Peyer's patch (tissue), 4 donors: Measurements from ENCODE around the gene NCK2.

ENCODE experiments used
- CTCF ChIP-seq, 6 experiments: fragments of 450-650 bp in 4 of 6; fragments of 200-600 bp in 2 of 6; sonication (generic) in 1 of 6; IDR thresholded peaks; one replicate each; pipeline ENCODE4 v1.5.1; 2017 to 2019; ENCODE audit warnings: antibody characterized with exemption in 6 of 6, mild to moderate bottlenecking in 3 of 6, moderate library complexity in 1 of 6
- POLR2A ChIP-seq, 2 donors: fragments of 450-650 bp; IDR thresholded peaks; one replicate each; pipeline ENCODE4 v1.5.1; 2017; ENCODE audit warnings: antibody characterized with exemption in 2 of 2, mild to moderate bottlenecking in 2 of 2, moderate library complexity in 2 of 2

GRCh38 chr2:105773568-105773967, 28.9 kb downstream of the NCK2 start:
- TF ChIP-seq POLR2A (IDR thresholded peaks at IDR 0.05): no peak
- no peak for TF ChIP-seq CTCF (IDR thresholded peaks at IDR 0.05)
